Measurements from ENCODE around the gene SULT4A1.

The SULT4A1 gene

GRCh38 chr22:43844560-43845545, 17.5 kb downstream of the SULT4A1 start:
- no peak for DNase-seq (ENCODE audit: low spot score)

GRCh38 chr22:43843783-43844530, 18.4 kb downstream of the SULT4A1 start:
- no peak for DNase-seq (ENCODE audit: low spot score)

GRCh38 chr22:43841742-43842141, 20.6 kb downstream of the SULT4A1 start:
- DNase-seq (ENCODE audit: low spot score): no peak

GRCh38 chr22:43840851-43841250, 21.5 kb downstream of the SULT4A1 start:
- no peak for DNase-seq (ENCODE audit: low spot score)

- DNase-seq (ENCODE audit: low spot score): no peak
Observed at GRCh38 chr22:43840431-43840830, 21.9 kb downstream of the SULT4A1 start.

- DNase-seq (ENCODE audit: low spot score): no peak
Observed at GRCh38 chr22:43839781-43840180, 22.5 kb downstream of the SULT4A1 start.

GRCh38 chr22:43838571-43839307, 23.6 kb downstream of the SULT4A1 start:
- no peak for DNase-seq (ENCODE audit: low spot score)

GRCh38 chr22:43838161-43838560, 24.2 kb downstream of the SULT4A1 start:
- no peak for DNase-seq (ENCODE audit: low spot score)

- DNase-seq (ENCODE audit: low spot score): no peak
Observed at GRCh38 chr22:43837666-43838065, 24.6 kb downstream of the SULT4A1 start.

GRCh38 chr22:43835736-43836135, 26.6 kb downstream of the SULT4A1 start:
- DNase-seq (ENCODE audit: low spot score): no peak

- no peak for DNase-seq (ENCODE audit: low spot score)
Observed at GRCh38 chr22:43835166-43835565, 27.1 kb downstream of the SULT4A1 start.

GRCh38 chr22:43833286-43834240, 28.8 kb downstream of the SULT4A1 start:
- no peak for DNase-seq (ENCODE audit: low spot score)

GRCh38 chr22:43832393-43833265, 29.7 kb downstream of the SULT4A1 start:
- DNase-seq (ENCODE audit: low spot score): no peak

GRCh38 chr22:43831561-43832392, 30.5 kb downstream of the SULT4A1 start:
- no peak for DNase-seq (ENCODE audit: low spot score)

- no peak for DNase-seq (ENCODE audit: low spot score)
Observed at GRCh38 chr22:43830931-43831560, 31.3 kb downstream of the SULT4A1 start.

GRCh38 chr22:43829904-43830851, 32.1 kb downstream of the SULT4A1 start:
- no peak for DNase-seq (ENCODE audit: low spot score)

GRCh38 chr22:43828998-43829782, 33.1 kb downstream of the SULT4A1 start:
- no peak for DNase-seq (ENCODE audit: low spot score)

Data from hematopoietic multipotent progenitor cell treated with erythropoietin and hydrocortisone succinate and interleukin-3 and kit ligand, for 17 days (in vitro differentiated cells).